IPS-20b (cell line): ENCODE measurements around the gene C17orf107.

ENCODE experiments used
- H3K27ac ChIP-seq: one replicate; pipeline ENCODE4 v1.5.1; 2013; ENCODE audit warnings: low read length
- H3K27me3 ChIP-seq: 2 replicates; pipeline ENCODE4 v1.6.1; 2013; ENCODE audit warnings: mild to moderate bottlenecking, low read length, inconsistent platforms; ENCODE audit not compliant: insufficient read depth
- H3K36me3 ChIP-seq: 2 replicates; pipeline ENCODE4 v1.6.1; 2013; ENCODE audit warnings: low read depth, mild to moderate bottlenecking, inconsistent platforms, low read length, moderate library complexity; ENCODE audit not compliant: insufficient read depth
- H3K4me1 ChIP-seq: 2 replicates; pipeline ENCODE4 v1.6.1; 2013; ENCODE audit warnings: mild to moderate bottlenecking, control low read depth, inconsistent platforms, low read length, moderate library complexity; ENCODE audit not compliant: insufficient read depth
- H3K4me3 ChIP-seq: 2 replicates; pipeline ENCODE4 v1.5.1; 2013; ENCODE audit warnings: mild to moderate bottlenecking, low read length, inconsistent platforms
- H3K9ac ChIP-seq: 2 replicates; pipeline ENCODE4 v1.6.1; 2013; ENCODE audit warnings: low read depth, mild to moderate bottlenecking, inconsistent platforms, low read length, moderate library complexity
- H3K9me3 ChIP-seq: 2 replicates; pipeline ENCODE4 v1.6.1; 2013; ENCODE audit warnings: mild to moderate bottlenecking, low read depth, low read length, inconsistent platforms; ENCODE audit not compliant: insufficient read depth

C17orf107 gene

GRCh38 chr17:4931963-4932362 is 32.6 kb downstream of the C17orf107 start, which contains the start of gene GP1BA:
Gene GP1BA (plus strand): TSS chr17:4932277. CDS start chr17:4932605, 328 bp downstream.
- peaks cover 9% of the 10 kb centered on the region for H3K36me3 ChIP-seq
- no peak within 1 kb of the TSS for H3K4me3 ChIP-seq
- no peaks in the 10 kb centered on the region for H3K4me1 ChIP-seq
- no peaks in the 10 kb centered on the region for H3K27me3 ChIP-seq
- H3K27ac ChIP-seq: no peak within 1 kb of the TSS
- no peaks in the 10 kb centered on the region for H3K9me3 ChIP-seq
- H3K9ac ChIP-seq: no peak within 1 kb of the TSS

- H3K9ac ChIP-seq: no peak overlapping the region
- no peaks in the 10 kb centered on the region for H3K9me3 ChIP-seq
- H3K27ac ChIP-seq: no peak overlapping the region
- no peak overlapping the region for H3K4me3 ChIP-seq
- no peaks in the 10 kb centered on the region for H3K4me1 ChIP-seq
- H3K36me3 ChIP-seq: peaks cover 17% of the 10 kb centered on the region
- no peaks in the 10 kb centered on the region for H3K27me3 ChIP-seq
Observed at GRCh38 chr17:4932756-4933155, 33.4 kb downstream of the C17orf107 start.

DNA sequence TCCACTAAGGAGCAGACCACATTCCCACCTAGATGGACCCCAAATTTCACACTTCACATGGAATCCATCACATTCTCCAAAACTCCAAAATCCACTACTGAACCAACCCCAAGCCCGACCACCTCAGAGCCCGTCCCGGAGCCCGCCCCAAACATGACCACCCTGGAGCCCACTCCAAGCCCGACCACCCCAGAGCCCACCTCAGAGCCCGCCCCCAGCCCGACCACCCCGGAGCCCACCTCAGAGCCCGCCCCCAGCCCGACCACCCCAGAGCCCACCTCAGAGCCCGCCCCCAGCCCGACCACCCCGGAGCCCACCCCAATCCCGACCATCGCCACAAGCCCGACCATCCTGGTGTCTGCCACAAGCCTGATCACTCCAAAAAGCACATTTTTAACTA is 34.3 kb downstream of the C17orf107 start:
- Histone ChIP-seq H3K27me3 (no peaks in the 10 kb centered on the region), H3K9me3 (no peaks in the 10 kb centered on the region), H3K9ac (no peak overlapping the region), H3K27ac (no peak overlapping the region), H3K36me3 (peaks cover 26% of the 10 kb centered on the region), H3K4me3 (no peak overlapping the region), H3K4me1 (no peaks in the 10 kb centered on the region)

DNA sequence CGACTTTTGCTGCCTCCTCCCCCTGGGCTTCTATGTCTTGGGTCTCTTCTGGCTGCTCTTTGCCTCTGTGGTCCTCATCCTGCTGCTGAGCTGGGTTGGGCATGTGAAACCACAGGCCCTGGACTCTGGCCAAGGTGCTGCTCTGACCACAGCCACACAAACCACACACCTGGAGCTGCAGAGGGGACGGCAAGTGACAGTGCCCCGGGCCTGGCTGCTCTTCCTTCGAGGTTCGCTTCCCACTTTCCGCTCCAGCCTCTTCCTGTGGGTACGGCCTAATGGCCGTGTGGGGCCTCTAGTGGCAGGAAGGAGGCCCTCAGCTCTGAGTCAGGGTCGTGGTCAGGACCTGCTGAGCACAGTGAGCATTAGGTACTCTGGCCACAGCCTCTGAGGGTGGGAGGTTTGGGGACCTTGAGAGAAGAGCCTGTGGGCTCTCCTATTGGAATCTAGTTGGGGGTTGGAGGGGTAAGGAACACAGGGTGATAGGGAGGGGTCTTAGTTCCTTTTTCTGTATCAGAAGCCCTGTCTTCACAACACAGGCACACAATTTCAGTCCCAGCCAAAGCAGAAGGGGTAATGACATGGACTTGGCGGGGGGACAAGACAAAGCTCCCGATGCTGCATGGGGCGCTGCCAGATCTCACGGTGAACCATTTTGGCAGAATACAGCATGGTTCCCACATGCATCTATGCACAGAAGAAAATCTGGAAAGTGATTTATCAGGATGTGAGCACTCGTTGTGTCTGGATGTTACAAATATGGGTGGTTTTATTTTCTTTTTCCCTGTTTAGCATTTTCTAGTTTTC is 35.0 kb downstream of the C17orf107 start:
- H3K36me3 ChIP-seq: peaks cover 27% of the 10 kb centered on the region
- H3K4me1 ChIP-seq: no peaks in the 10 kb centered on the region
- no peak overlapping the region for H3K27ac ChIP-seq
- no peak overlapping the region for H3K4me3 ChIP-seq
- H3K9me3 ChIP-seq: no peaks in the 10 kb centered on the region
- no peaks in the 10 kb centered on the region for H3K27me3 ChIP-seq
- H3K9ac ChIP-seq: no peak overlapping the region

DNA sequence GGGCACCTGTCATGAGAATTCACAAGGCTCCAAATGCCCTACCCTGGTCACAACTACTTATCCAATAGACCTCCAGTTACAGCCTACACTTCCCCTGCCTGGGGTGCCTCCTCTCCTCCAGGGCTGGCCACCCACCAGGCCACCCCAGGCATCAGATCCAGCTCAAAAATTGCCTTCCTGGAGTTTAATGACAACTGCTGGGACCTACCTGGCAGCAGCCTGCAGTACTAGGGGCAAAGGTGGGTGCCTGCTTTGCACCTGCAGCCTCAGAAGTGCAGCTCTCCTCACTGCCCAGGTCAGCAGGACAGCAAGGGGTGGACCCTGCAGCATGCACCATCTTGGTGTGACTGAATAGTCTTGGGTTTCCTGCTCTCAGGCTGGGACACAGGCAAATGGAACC is 36.3 kb downstream of the C17orf107 start:
- peaks cover 27% of the 10 kb centered on the region for H3K36me3 ChIP-seq

DNA sequence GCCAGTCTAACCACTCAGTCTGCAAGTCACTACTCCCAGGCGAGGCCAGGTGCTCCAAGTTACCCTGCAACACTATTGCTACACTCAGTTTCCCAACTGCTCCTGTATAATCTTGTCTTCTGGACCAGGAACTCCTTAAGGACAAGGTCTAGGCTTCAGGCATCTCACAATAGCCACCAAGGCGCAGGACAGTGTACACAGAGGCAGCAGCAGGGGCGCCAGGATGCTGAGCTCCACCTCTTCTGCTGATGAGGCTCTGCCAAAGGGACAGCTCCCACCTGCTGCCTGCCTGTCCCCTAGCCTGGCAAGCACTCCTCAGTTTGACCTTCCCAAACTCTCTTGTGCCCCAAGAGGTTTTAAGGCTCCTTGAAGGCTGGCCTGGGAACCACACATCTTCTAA is 37.1 kb downstream of the C17orf107 start:
- peaks cover 4% of the 10 kb centered on the region; the same call in 1 of the 2 replicates for H3K4me1 ChIP-seq
- no peaks in the 10 kb centered on the region for H3K27me3 ChIP-seq

More for the DNA sequence above, 36.3 kb downstream of the C17orf107 start:
- no peak overlapping the region for H3K9ac ChIP-seq
- H3K27me3 ChIP-seq: no peaks in the 10 kb centered on the region
- no peaks in the 10 kb centered on the region for H3K4me1 ChIP-seq
- no peak overlapping the region for H3K4me3 ChIP-seq
- H3K27ac ChIP-seq: no peak overlapping the region
- H3K9me3 ChIP-seq: no peaks in the 10 kb centered on the region

DNA sequence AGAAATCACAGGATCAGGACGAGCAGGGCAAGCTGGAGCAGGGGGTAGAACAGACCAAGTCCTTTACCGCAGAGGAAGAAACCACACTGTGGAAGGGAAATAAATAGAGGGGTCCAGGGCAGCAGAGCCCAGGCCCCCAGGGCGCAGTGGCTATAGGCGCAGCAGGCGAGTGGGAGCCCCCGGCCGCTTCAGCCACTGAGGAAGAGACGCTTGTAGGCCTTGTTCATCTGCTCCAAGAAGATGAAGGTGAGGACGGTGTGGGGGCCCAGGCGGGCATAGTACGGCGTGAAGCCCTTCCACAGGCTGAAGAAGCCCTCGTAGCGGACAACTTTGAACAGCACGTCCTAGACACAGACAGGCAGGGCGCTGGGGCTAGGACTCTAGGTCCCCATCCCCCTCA is 38.2 kb downstream of the C17orf107 start:
- no peak overlapping the region for H3K4me3 ChIP-seq
- no peak overlapping the region for H3K9ac ChIP-seq
- no peaks in the 10 kb centered on the region for H3K9me3 ChIP-seq
- H3K36me3 ChIP-seq: peaks cover 36% of the 10 kb centered on the region
- no peak overlapping the region for H3K27ac ChIP-seq
- H3K4me1 ChIP-seq: peaks cover 4% of the 10 kb centered on the region; the same call in 1 of the 2 replicates
- H3K27me3 ChIP-seq: no peaks in the 10 kb centered on the region

More for the DNA sequence above, 37.1 kb downstream of the C17orf107 start:
- Histone ChIP-seq H3K27ac (no peak overlapping the region), H3K9me3 (no peaks in the 10 kb centered on the region), H3K36me3 (peaks cover 27% of the 10 kb centered on the region), H3K9ac (no peak overlapping the region), H3K4me3 (no peak overlapping the region)

- Histone ChIP-seq H3K27me3 (no peaks in the 10 kb centered on the region), H3K4me3 (no peak overlapping the region; the same call in 1 of the 2 replicates), H3K9ac (peak overlapping the region; percentile 88), H3K27ac (no peak overlapping the region), H3K4me1 (peaks cover 4% of the 10 kb centered on the region; the same call in 1 of the 2 replicates), H3K36me3 (peaks cover 41% of the 10 kb centered on the region), H3K9me3 (no peaks in the 10 kb centered on the region)
Observed at GRCh38 chr17:4938069-4938491, 38.7 kb downstream of the C17orf107 start.

- H3K27ac ChIP-seq: peak overlapping the region; percentile 20
- H3K36me3 ChIP-seq: peaks cover 49% of the 10 kb centered on the region
- H3K4me1 ChIP-seq: peaks cover 4% of the 10 kb centered on the region; the same call in 1 of the 2 replicates
- H3K4me3 ChIP-seq: peak overlapping the region; percentile 97
- peak overlapping the region; percentile 88 for H3K9ac ChIP-seq
- H3K27me3 ChIP-seq: no peaks in the 10 kb centered on the region
- no peaks in the 10 kb centered on the region for H3K9me3 ChIP-seq
Observed at GRCh38 chr17:4938688-4939545, 39.6 kb downstream of the C17orf107 start.

- H3K9me3 ChIP-seq: no peaks in the 10 kb centered on the region
- H3K9ac ChIP-seq: peak overlapping the region; percentile 88
- H3K27ac ChIP-seq: peak overlapping the region; percentile 20
- H3K4me3 ChIP-seq: peak overlapping the region; percentile 97
- peaks cover 55% of the 10 kb centered on the region for H3K36me3 ChIP-seq
- H3K4me1 ChIP-seq: peaks cover 4% of the 10 kb centered on the region; the same call in 1 of the 2 replicates
- no peaks in the 10 kb centered on the region for H3K27me3 ChIP-seq
Observed at GRCh38 chr17:4939546-4939795, 40.1 kb downstream of the C17orf107 start.

DNA sequence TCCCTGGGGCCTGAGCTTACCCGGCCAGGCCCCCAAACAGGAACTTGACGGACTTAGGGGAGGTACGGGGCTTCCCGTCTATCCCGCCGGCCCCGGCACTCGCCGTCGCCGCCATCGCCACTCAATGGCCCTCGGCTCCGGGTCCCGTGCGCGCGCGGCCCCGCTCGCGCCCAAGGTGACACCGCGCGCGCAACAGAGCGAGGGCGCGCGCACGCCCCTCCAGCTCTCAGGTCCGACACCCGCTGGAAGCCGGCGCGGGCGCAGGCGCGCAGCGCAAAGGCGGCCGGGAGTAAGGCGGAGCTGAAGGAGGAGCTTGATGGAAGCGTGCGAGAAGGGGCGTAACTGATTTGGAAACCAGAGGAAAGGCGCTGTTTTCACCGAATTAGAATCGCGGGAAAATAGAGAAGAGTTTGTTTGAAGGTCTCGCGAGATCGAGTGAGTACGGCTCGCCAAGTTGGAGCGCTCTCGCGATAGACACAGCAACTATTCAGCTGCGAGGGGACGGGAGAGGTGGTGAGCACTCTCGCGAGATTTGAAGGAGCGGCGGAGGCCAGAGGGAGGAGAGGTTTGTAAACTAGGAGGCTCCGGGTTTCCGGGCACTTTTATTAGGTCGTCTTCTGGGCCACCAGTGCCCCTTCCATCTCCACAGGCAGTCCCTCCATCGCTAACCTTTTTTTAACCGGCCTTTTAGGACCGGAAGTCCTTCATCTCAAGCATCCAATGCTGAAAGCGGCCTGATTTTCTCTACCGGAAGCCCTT is 40.6 kb downstream of the C17orf107 start, which contains the start of the genes RNF167 and SLC25A11:
Gene RNF167, plus strand, starts transcription at position 473 of the 759 bp plus-strand sequence. CDS start 642 bp downstream, outside the sequence.
Gene SLC25A11, minus strand, starts transcription at position 251 of the 759 bp plus-strand sequence. Its CDS starts 136 bp downstream, at position 115.
- Histone ChIP-seq H3K4me1 (peaks cover 4% of the 10 kb centered on the region; the same call in 1 of the 2 replicates), H3K4me3 (peak within 1 kb of the TSS; percentile 97), H3K36me3 (peaks cover 60% of the 10 kb centered on the region), H3K9me3 (no peaks in the 10 kb centered on the region), H3K27ac (peak within 1 kb of the TSS; percentile 20), H3K27me3 (no peaks in the 10 kb centered on the region), H3K9ac (peak within 1 kb of the TSS; percentile 88)
